SK-N-SH (cell line): ENCODE data around the gene PAPPA2. TPM values are rescaled to one million over a fixed set of nuclear protein-coding genes. Genes with fewer than 3 reads are reported as not detected.

Source experiments
- CTCF ChIA-PET: fragments of 300-600, 350-600 bp; formaldehyde crosslinking; extraction: SDS; loops from one replicate; lab custom pipeline; 2021; lab: Yijun Ruan, JAX
- POLR2A ChIA-PET: fragments of 350-600 bp; sonication (Branson Sonifier 250); formaldehyde crosslinking; extraction: SDS; loops from one replicate; lab custom pipeline; 2020; ENCODE audit warnings: antibody characterized with exemption, inconsistent platforms; lab: Yijun Ruan, JAX
- DNase-seq: peaks from one replicate; pipeline ENCODE4 v3.0.0; 2012
- H2AFZ ChIP-seq: fragments of 200-600 bp; sonication (generic); 2 replicates; pipeline ENCODE4 v1.8.1; 2016; ENCODE audit warnings: antibody characterized with exemption, mild to moderate bottlenecking, low read depth
- H3F3A ChIP-seq: fragments of 200-600 bp; sonication (generic); replicated peaks from 2 replicates; pipeline ENCODE3; 2016; ENCODE audit warnings: antibody characterized with exemption, mild to moderate bottlenecking; ENCODE audit not compliant: insufficient read depth
- H3K27ac ChIP-seq, 2 experiments: fragments of 200-500 bp in 1 of 2; fragments of 200-600 bp in 1 of 2; sonication (Bioruptor generic) in 1 of 2; sonication (generic), shearing (Covaris generic) in 1 of 2; 2 replicates each; pipeline versions ENCODE4 v1.5.1 to v1.6.1; 2014 to 2016; ENCODE audit warnings: low read depth in 2 of 2, inconsistent platforms in 1 of 2, low read length in 1 of 2, mild to moderate bottlenecking in 1 of 2, mixed read lengths in 1 of 2
- H3K27me3 ChIP-seq: fragments of 200-600 bp; sonication (generic), shearing (Covaris generic); 2 replicates; pipeline ENCODE4 v1.6.1; 2016; ENCODE audit warnings: mixed run types; ENCODE audit not compliant: insufficient read depth
- H3K36me3 ChIP-seq, 2 experiments: fragments of 200-500 bp in 1 of 2; fragments of 200-600 bp in 1 of 2; sonication (Bioruptor generic) in 1 of 2; sonication (generic) in 1 of 2; replicated peaks in 1 of 2; 2 replicates each; pipeline versions ENCODE3 to v1.5.1; 2014 to 2016; ENCODE audit warnings: low read length in 1 of 2, mild to moderate bottlenecking in 1 of 2; ENCODE audit not compliant: insufficient read depth in 2 of 2, control insufficient read depth in 1 of 2
- H3K4me1 ChIP-seq, 2 experiments: fragments of 200-500 bp in 1 of 2; fragments of 200-600 bp in 1 of 2; sonication (Bioruptor generic) in 1 of 2; sonication (generic), shearing (Covaris generic) in 1 of 2; 2 replicates each; pipeline versions ENCODE4 v1.5.1 to v1.6.1; 2014 to 2016; ENCODE audit warnings: low read depth in 1 of 2, low read length in 1 of 2, mixed run types in 1 of 2; ENCODE audit not compliant: insufficient read depth in 2 of 2, control insufficient read depth in 1 of 2
- H3K4me2 ChIP-seq: fragments of 200-600 bp; sonication (generic), shearing (Covaris generic); 2 replicates; pipeline ENCODE4 v1.6.1; 2017; ENCODE audit warnings: mixed run types
- H3K4me3 ChIP-seq, 2 experiments: fragments of 200-500 bp in 1 of 2; fragments of 200-600 bp in 1 of 2; sonication (Bioruptor generic) in 1 of 2; sonication (generic), shearing (Covaris generic) in 1 of 2; 2 replicates each; pipeline versions ENCODE4 v1.5.1 to v1.8.1; 2014 to 2016; ENCODE audit warnings: low read depth in 2 of 2, inconsistent platforms in 1 of 2, low read length in 1 of 2, mild to moderate bottlenecking in 1 of 2, mixed read lengths in 1 of 2, moderate library complexity in 1 of 2
- H3K79me2 ChIP-seq: fragments of 200-600 bp; sonication (generic); 2 replicates; pipeline ENCODE4 v1.8.1; 2017; ENCODE audit warnings: mild to moderate bottlenecking; ENCODE audit not compliant: insufficient read depth
- H3K9ac ChIP-seq: fragments of 200-600 bp; sonication (generic); 2 replicates; pipeline ENCODE4 v1.6.1; 2017; ENCODE audit warnings: mixed run types
- H3K9me2 ChIP-seq: fragments of 200-600 bp; sonication (generic); 2 replicates; pipeline ENCODE4 v1.6.1; 2017; ENCODE audit warnings: mixed run types
- H3K9me3 ChIP-seq: fragments of 200-600 bp; sonication (generic); 2 replicates; pipeline ENCODE4 v1.6.1; 2017; ENCODE audit warnings: mixed run types, mild to moderate bottlenecking, moderate library complexity
- H4K20me1 ChIP-seq: fragments of 200-600 bp; sonication (generic); 2 replicates; pipeline ENCODE4 v1.6.1; 2017; ENCODE audit warnings: mild to moderate bottlenecking, mixed run types; ENCODE audit not compliant: insufficient read depth
- CTCF ChIP-seq: fragments of 200-600 bp; sonication (generic); IDR thresholded peaks from 2 replicates; pipeline ENCODE4 v1.6.1; 2017; ENCODE audit warnings: antibody characterized with exemption, mild to moderate bottlenecking, moderate library complexity
- ELF1 ChIP-seq: IDR thresholded peaks from 2 replicates; pipeline ENCODE4 v1.4.0; 2012
- EP300 ChIP-seq, 2 experiments: IDR thresholded peaks; 2 replicates each; pipeline versions ENCODE4 v1.4.0 to v1.6.1; 2012; ENCODE audit warnings: borderline replicate concordance in 1 of 2, low read depth in 1 of 2, low read length in 1 of 2
- EZH2phosphoT487 ChIP-seq: fragments of 200-600 bp; sonication (generic); IDR thresholded peaks from 2 replicates; pipeline ENCODE4 v1.6.1; 2017; ENCODE audit warnings: low read depth, mixed run types, mild to moderate bottlenecking, antibody characterized with exemption, moderate library complexity, borderline replicate concordance
- FOSL2 ChIP-seq: IDR thresholded peaks from 2 replicates; pipeline ENCODE4 v1.4.0; 2012; ENCODE audit warnings: low read depth, mild to moderate bottlenecking, moderate library complexity, borderline replicate concordance
- FOXM1 ChIP-seq: IDR thresholded peaks from 2 replicates; pipeline ENCODE4 v1.4.0; 2012; ENCODE audit warnings: low read depth, mild to moderate bottlenecking
- GABPA ChIP-seq: IDR thresholded peaks from 2 replicates; pipeline ENCODE4 v1.4.0; 2012; ENCODE audit warnings: low read depth, mild to moderate bottlenecking
- IRF3 ChIP-seq: fragments of 150-350 bp; IDR thresholded peaks from 2 replicates; pipeline ENCODE4 v1.6.1; 2016; ENCODE audit warnings: mild to moderate bottlenecking, low read depth, low read length
- MAX ChIP-seq: IDR thresholded peaks from 2 replicates; pipeline ENCODE4 v1.4.0; 2012; ENCODE audit warnings: low read depth
- MXI1 ChIP-seq: IDR thresholded peaks from 2 replicates; pipeline ENCODE4 v1.6.1; 2012; ENCODE audit warnings: mild to moderate bottlenecking, low read depth, low read length, improper control_type of control experiment
- NRF1 ChIP-seq: IDR thresholded peaks from 2 replicates; pipeline ENCODE4 v1.6.1; 2012; ENCODE audit warnings: low read depth, mild to moderate bottlenecking, low read length
- PBX3 ChIP-seq: IDR thresholded peaks from 2 replicates; pipeline ENCODE4; 2012
- POLR2AphosphoS5 ChIP-seq: IDR thresholded peaks from 2 replicates; pipeline ENCODE4 v1.6.1; 2012; ENCODE audit warnings: low read depth, low read length
- RFX5 ChIP-seq: IDR thresholded peaks from 2 replicates; pipeline ENCODE4 v1.6.1; 2012; ENCODE audit warnings: mild to moderate bottlenecking, improper control_type of control experiment, low read length
- RXRA ChIP-seq: IDR thresholded peaks from 2 replicates; pipeline ENCODE4 v1.4.0; 2012; ENCODE audit warnings: low read depth, mild to moderate bottlenecking, borderline replicate concordance
- SMC3 ChIP-seq: IDR thresholded peaks from 2 replicates; pipeline ENCODE4 v1.6.1; 2012; ENCODE audit warnings: low read depth, low read length, improper control_type of control experiment
- TAF1 ChIP-seq: IDR thresholded peaks from 2 replicates; pipeline ENCODE4 v1.6.1; 2012; ENCODE audit warnings: low read depth, mild to moderate bottlenecking, low read length, moderate library complexity, borderline replicate concordance
- TEAD4 ChIP-seq: IDR thresholded peaks from 2 replicates; pipeline ENCODE4 v1.4.0; 2012; ENCODE audit warnings: mild to moderate bottlenecking, borderline replicate concordance; ENCODE audit not compliant: insufficient read depth
- USF1 ChIP-seq: IDR thresholded peaks from 2 replicates; pipeline ENCODE4 v1.4.0; 2012; ENCODE audit warnings: low read depth, borderline replicate concordance
- ZBTB33 ChIP-seq: IDR thresholded peaks from 2 replicates; pipeline ENCODE4 v1.4.0; 2012; ENCODE audit warnings: low read depth, borderline replicate concordance
- WGBS: methylation state at CpG from one replicate; pipeline ENCODE4 v1.1.6; 2017; ENCODE audit warnings: low lambda C conversion rate; 5-methylcytosine and 5-hydroxymethylcytosine counted together
- polyA plus RNA-seq, 3 experiments: library from polyadenylated mRNA; depleted of rRNA; stranded (reverse); fragments of >200 nt; gene quantifications; 2 replicates each; pipeline ENCODE4 v1.2.3, GENCODE V29; 2012

The PAPPA2 gene
- polyA plus RNA-seq, 1 of the 3 experiments (the other 2 are of a cell fraction) = 0.02 TPM

- H3K4me1 ChIP-seq = no peaks in the 10 kb centered on the region
- H3K36me3 ChIP-seq = no peaks in the 10 kb centered on the region
- no peaks in the 10 kb centered on the region for H3F3A ChIP-seq
- no peak overlapping the region for H3K9ac ChIP-seq
- no peak overlapping the region for H2AFZ ChIP-seq
- no peak for TF ChIP-seq EZH2phosphoT487
- TF ChIP-seq POLR2AphosphoS5 = no peak
- TF ChIP-seq IRF3 = no peak
- no peak for TF ChIP-seq USF1
- TF ChIP-seq TAF1 = no peak
- no peak for TF ChIP-seq NRF1
- no peak for TF ChIP-seq TEAD4
- no peak for TF ChIP-seq MXI1
- TF ChIP-seq RXRA = no peak
- no peak for TF ChIP-seq PBX3
- no peak for TF ChIP-seq FOSL2
- TF ChIP-seq ZBTB33 = no peak
- TF ChIP-seq CTCF = no peak
- TF ChIP-seq MAX = no peak
- no peak for TF ChIP-seq SMC3
- no peak for TF ChIP-seq ELF1
- TF ChIP-seq EP300 (IDR thresholded peaks at IDR 0.05; ENCODE audit: borderline replicate concordance in 1 of 2, low read depth in 1 of 2, low read length in 1 of 2) = no peak
- TF ChIP-seq GABPA = no peak
- TF ChIP-seq RFX5 = no peak
- TF ChIP-seq FOXM1 = no peak
- CTCF ChIA-PET = no interaction called here
- POLR2A ChIA-PET = no interaction called here
- no peaks in the 10 kb centered on the region for H3K9me2 ChIP-seq
- H3K4me2 ChIP-seq = no peak overlapping the region
- no peak overlapping the region for H3K27ac ChIP-seq
- DNase-seq = no peak
- no peaks in the 10 kb centered on the region for H4K20me1 ChIP-seq
- WGBS = 20% methylated on average over 3 of the region's 3 CpGs
- H3K4me3 ChIP-seq = no peak overlapping the region
- no peaks in the 10 kb centered on the region for H3K27me3 ChIP-seq
- no peaks in the 10 kb centered on the region for H3K79me2 ChIP-seq
- H3K9me3 ChIP-seq = no peaks in the 10 kb centered on the region
These were observed 162.4 kb downstream of the PAPPA2 start for GRCh38 chr1:176625365-176625764.
